ENCODE results near the gene DHFR.

DHFR gene

GRCh38 chr5:80607832-80608231 is 47.0 kb downstream of the DHFR start:
- no peak overlapping the region for H3K4me3 ChIP-seq (replicated peaks in 1 of 2; ENCODE audit: low read depth in 2 of 2, low read length in 2 of 2)
- DNase-seq (ENCODE audit: low read depth in 2 of 2): no peak
- TF ChIP-seq, protein P1, sequence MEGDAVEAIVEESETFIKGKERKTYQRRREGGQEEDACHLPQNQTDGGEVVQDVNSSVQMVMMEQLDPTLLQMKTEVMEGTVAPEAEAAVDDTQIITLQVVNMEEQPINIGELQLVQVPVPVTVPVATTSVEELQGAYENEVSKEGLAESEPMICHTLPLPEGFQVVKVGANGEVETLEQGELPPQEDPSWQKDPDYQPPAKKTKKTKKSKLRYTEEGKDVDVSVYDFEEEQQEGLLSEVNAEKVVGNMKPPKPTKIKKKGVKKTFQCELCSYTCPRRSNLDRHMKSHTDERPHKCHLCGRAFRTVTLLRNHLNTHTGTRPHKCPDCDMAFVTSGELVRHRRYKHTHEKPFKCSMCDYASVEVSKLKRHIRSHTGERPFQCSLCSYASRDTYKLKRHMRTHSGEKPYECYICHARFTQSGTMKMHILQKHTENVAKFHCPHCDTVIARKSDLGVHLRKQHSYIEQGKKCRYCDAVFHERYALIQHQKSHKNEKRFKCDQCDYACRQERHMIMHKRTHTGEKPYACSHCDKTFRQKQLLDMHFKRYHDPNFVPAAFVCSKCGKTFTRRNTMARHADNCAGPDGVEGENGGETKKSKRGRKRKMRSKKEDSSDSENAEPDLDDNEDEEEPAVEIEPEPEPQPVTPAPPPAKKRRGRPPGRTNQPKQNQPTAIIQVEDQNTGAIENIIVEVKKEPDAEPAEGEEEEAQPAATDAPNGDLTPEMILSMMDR (IDR thresholded peaks at IDR 0.05; ENCODE audit: low read depth, low read length): no peak

GRCh38 chr5:80607343-80607742 is 47.4 kb downstream of the DHFR start:
- TF ChIP-seq, protein P1 (IDR thresholded peaks at IDR 0.05; ENCODE audit: low read depth, low read length): no peak
- no peak overlapping the region for H3K4me3 ChIP-seq (replicated peaks in 1 of 2; ENCODE audit: low read depth in 2 of 2, low read length in 2 of 2)
- DNase-seq (ENCODE audit: low read depth in 2 of 2): no peak

DNA sequence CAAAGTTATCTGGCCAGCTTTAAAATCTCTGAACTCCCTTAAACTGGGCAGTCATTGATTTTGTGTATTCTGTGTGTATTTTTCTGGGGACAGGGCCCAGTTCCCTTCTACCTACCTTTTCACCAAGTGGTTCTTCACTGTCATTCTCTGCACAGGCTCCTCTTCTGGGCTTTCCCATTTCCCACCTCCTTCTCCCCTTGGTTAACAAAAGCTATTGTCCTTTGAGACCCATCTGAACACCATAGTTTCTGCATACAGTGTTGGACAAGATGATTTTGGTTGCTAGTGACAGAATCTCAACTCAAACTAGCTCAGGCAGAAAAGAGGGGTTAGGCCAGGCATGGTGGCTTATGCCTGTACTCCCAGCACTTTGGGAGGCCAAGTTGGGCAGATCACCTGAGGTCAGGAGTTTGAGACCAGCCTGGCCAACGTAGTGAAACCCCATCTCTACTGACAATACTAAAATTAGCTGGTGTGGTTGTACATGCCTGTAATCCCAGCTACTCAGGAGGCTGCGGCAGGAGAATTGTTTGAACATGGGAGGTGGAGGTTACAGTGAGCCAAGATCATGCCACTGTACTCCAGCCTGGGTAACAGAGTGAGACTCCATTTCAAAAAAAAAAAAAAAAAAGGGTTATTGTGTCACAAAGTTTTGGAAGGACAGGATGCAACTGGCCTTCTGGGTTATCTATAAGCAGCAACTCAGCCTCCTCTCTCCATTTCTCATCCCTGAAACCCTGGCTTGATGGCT is 53.7 kb downstream of the DHFR start:
- no peak overlapping the region for H3K4me3 ChIP-seq (replicated peaks in 1 of 2; ENCODE audit: low read depth in 2 of 2, low read length in 2 of 2)
- TF ChIP-seq, protein P1 (IDR thresholded peaks at IDR 0.05; ENCODE audit: low read depth, low read length): no peak
- DNase-seq (ENCODE audit: low read depth in 2 of 2): no peak

DNA sequence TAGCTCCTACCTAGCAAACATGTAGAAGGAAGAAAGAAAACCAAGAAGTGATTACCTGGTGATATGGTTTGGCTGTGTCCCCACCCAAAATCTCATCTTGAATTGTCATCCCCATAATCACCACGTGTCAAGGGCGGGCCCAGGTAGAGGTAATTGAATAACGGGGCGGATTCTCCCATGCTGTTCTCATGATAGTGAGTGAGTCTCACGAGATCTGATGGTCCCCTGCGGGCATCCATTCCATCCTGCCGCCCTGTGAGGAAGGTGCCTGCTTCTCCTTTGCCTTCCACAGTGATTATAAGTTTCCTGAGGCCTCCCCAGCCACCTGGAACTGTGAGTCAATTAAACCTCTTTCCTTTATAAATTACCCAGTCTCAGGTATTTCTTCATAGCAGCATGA is 57.3 kb downstream of the DHFR start:
- DNase-seq (ENCODE audit: low read depth in 2 of 2): no peak
- no peak overlapping the region for H3K4me3 ChIP-seq (replicated peaks in 1 of 2; ENCODE audit: low read depth in 2 of 2, low read length in 2 of 2)
- TF ChIP-seq, protein P1 (IDR thresholded peaks at IDR 0.05; ENCODE audit: low read depth, low read length): no peak

DNA sequence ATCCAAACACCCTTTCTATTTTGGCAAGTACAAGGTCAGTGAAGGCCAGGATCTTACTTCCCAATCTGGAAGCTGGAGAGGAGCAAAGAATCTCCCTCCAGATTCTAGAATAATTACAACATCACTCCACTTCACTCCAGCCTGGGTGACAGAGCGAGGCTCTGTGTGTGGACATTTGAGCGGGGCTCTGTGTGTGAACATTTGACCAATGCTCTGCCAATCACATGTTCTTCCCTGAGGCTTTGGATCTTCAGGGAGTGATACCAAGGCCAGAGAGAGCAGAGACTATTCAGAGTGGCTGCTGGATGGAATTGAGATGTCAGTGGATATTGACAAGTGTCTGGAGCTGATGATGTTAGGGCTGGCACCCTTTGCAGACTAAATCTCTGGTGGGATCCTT is 60.0 kb downstream of the DHFR start:
- H3K4me3 ChIP-seq (replicated peaks in 1 of 2; ENCODE audit: low read depth in 2 of 2, low read length in 2 of 2): no peak overlapping the region
- no peak for DNase-seq (ENCODE audit: low read depth in 2 of 2)
- TF ChIP-seq, protein P1 (IDR thresholded peaks at IDR 0.05; ENCODE audit: low read depth, low read length): no peak

DNA sequence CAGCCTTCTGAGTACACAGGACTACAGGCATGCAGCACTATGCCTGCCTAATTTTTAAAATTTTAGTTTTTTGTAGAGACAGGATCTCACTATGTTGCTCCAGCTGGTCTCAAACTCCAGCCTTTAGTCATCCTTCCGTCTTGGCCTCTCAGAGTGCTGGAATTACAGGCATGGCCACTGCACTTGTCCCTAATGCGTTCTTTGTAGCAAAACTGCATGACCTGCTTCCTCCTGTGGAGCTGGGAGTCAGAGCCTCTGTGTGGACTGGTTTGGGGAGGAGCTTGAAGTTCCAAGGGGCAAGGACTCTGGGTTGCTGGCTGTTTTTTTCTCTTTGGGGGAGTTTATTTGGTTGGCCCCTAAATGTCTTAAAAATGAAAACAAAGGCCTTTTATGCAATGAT is 62.0 kb downstream of the DHFR start:
- DNase-seq (ENCODE audit: low read depth in 2 of 2): no peak
- TF ChIP-seq, protein P1 (IDR thresholded peaks at IDR 0.05; ENCODE audit: low read depth, low read length): no peak
- no peak overlapping the region for H3K4me3 ChIP-seq (replicated peaks in 1 of 2; ENCODE audit: low read depth in 2 of 2, low read length in 2 of 2)

- H3K4me3 ChIP-seq (replicated peaks in 1 of 2; ENCODE audit: low read depth in 2 of 2, low read length in 2 of 2): no peak overlapping the region
- DNase-seq (ENCODE audit: low read depth in 2 of 2): no peak
- TF ChIP-seq, protein P1 (IDR thresholded peaks at IDR 0.05; ENCODE audit: low read depth, low read length): no peak
Measured at GRCh38 chr5:80592105-80592504, 62.7 kb downstream of the DHFR start.
